ENCODE measurements around the gene PRKCE. TPM values are rescaled to one million over a fixed set of nuclear protein-coding genes. Genes with fewer than 3 reads are reported as not detected.

The PRKCE gene
- total and polyA plus RNA-seq, 11 donors: 4.1 to 22.3 (median 16.2) TPM

GRCh38 chr2:46225730-46226129 lies 574.3 kb downstream of the PRKCE start:
- no peaks in the 10 kb centered on the region for H3K36me3 ChIP-seq
- H3K27me3 ChIP-seq: no peaks in the 10 kb centered on the region
- peaks cover 0 to 4% (median 0%) of the 10 kb centered on the region in 12 donors for H3K9me3 ChIP-seq
- TF ChIP-seq CTCF (IDR thresholded peaks at IDR 0.05) (no peak), POLR2A (IDR thresholded peaks at IDR 0.05) (no peak)
- intact Hi-C loops (cut with DNase I): loop anchor here in 1 of 10 donors (5.0 kb wide), 1 partner anchor 142 kb away; no protein-coding TSS in a partner anchor
- 16 to 39% (median 26%) methylated on average over 1 of the region's 1 CpG for WGBS, 4 donors
- H3K27ac ChIP-seq: peak overlapping the region in 4 of 12 donors; percentile 30 to 40 (median 38)
- H3K4me3 ChIP-seq: no peak overlapping the region
- DNase-seq: no peak
- ATAC-seq: no peak
- H3K4me1 ChIP-seq: peaks cover 0 to 35% (median 7%) of the 10 kb centered on the region in 12 donors

- WGBS, 4 donors: 94 to 97% (median 96%) methylated on average over 6 of the region's 6 CpGs
- no peaks in the 10 kb centered on the region for H3K27me3 ChIP-seq
- peaks cover 0 to 35% (median 13%) of the 10 kb centered on the region in 12 donors for H3K4me1 ChIP-seq
- intact Hi-C loops (cut with DNase I): loop anchor here in 1 of 10 donors (5.0 kb wide), 1 partner anchor 141 kb away; no protein-coding TSS in a partner anchor
- no peak for ATAC-seq
- no peak overlapping the region for H3K27ac ChIP-seq
- H3K36me3 ChIP-seq: no peaks in the 10 kb centered on the region
- DNase-seq: no peak
- peaks cover 0 to 4% (median 0%) of the 10 kb centered on the region in 12 donors for H3K9me3 ChIP-seq
- TF ChIP-seq CTCF (IDR thresholded peaks at IDR 0.05) (no peak), POLR2A (IDR thresholded peaks at IDR 0.05) (no peak)
- H3K4me3 ChIP-seq: no peak overlapping the region
Measured at GRCh38 chr2:46226620-46227019, 575.1 kb downstream of the PRKCE start.

- H3K4me1 ChIP-seq: peaks cover 0 to 35% (median 14%) of the 10 kb centered on the region in 12 donors
- no peak for DNase-seq
- no peaks in the 10 kb centered on the region for H3K36me3 ChIP-seq
- H3K4me3 ChIP-seq: no peak overlapping the region
- 83 to 89% (median 85%) methylated on average over 3 of the region's 3 CpGs for WGBS, 4 donors
- no peak for TF ChIP-seq CTCF (IDR thresholded peaks at IDR 0.05)
- intact Hi-C loops (cut with DNase I): loop anchor here in 1 of 10 donors (5.0 kb wide), 1 partner anchor 140 kb away; no protein-coding TSS in a partner anchor
- peaks cover 0 to 4% (median 0%) of the 10 kb centered on the region in 12 donors for H3K9me3 ChIP-seq
- ATAC-seq: no peak
- no peaks in the 10 kb centered on the region for H3K27me3 ChIP-seq
- H3K27ac ChIP-seq: no peak overlapping the region
Measured at GRCh38 chr2:46227022-46227421, 575.5 kb downstream of the PRKCE start.

GRCh38 chr2:46227674-46228289 lies 576.3 kb downstream of the PRKCE start:
- no peaks in the 10 kb centered on the region for H3K36me3 ChIP-seq
- H3K4me3 ChIP-seq: no peak overlapping the region
- peaks cover 0 to 4% (median 0%) of the 10 kb centered on the region in 12 donors for H3K9me3 ChIP-seq
- no peak overlapping the region for H3K27ac ChIP-seq
- TF ChIP-seq POLR2A (IDR thresholded peaks at IDR 0.05) (no peak), CTCF (IDR thresholded peaks at IDR 0.05) (no peak)
- no peak for ATAC-seq
- 84 to 95% (median 90%) methylated on average over 7 of the region's 7 CpGs for WGBS, 4 donors
- DNase-seq: no peak
- no peaks in the 10 kb centered on the region for H3K27me3 ChIP-seq
- intact Hi-C loops (cut with DNase I): loop anchor here in 1 of 10 donors (5.0 kb wide), 1 partner anchor 140 kb away; no protein-coding TSS in a partner anchor
- H3K4me1 ChIP-seq: peaks cover 0 to 35% (median 14%) of the 10 kb centered on the region in 12 donors
